IMR-90 (cell line): ENCODE data around the gene DIP2C.

Source experiments
- CEBPB ChIP-seq: IDR thresholded peaks from 2 replicates; pipeline ENCODE4 v1.6.1; 2012; ENCODE audit warnings: low read depth, low read length, improper control_type of control experiment
- POLR2A ChIP-seq: IDR thresholded peaks from 2 replicates; pipeline ENCODE4 v1.6.1; 2012; ENCODE audit warnings: mild to moderate bottlenecking, low read depth, low read length
- SMC3 ChIP-seq: fragments of 150-350 bp; IDR thresholded peaks from 2 replicates; pipeline ENCODE4 v1.6.1; 2016; ENCODE audit warnings: low read depth, mild to moderate bottlenecking, antibody characterized with exemption, low read length, moderate library complexity
- USF2 ChIP-seq: fragments of 150-350 bp; IDR thresholded peaks from 2 replicates; pipeline ENCODE4 v1.6.1; 2017; ENCODE audit warnings: mild to moderate bottlenecking, antibody characterized with exemption, low read length, low read depth
- TF ChIP-seq, protein P1 (sequence below): conservative IDR thresholded peaks from 2 replicates; pipeline ENCODE4 v1.5.1; 2012; ENCODE audit warnings: mild to moderate bottlenecking, low read depth, low read length, improper control_type of control experiment
- TF ChIP-seq, protein P2 (sequence below): fragments of 150-350 bp; IDR thresholded peaks from 2 replicates; pipeline ENCODE4 v1.6.1; 2016; ENCODE audit warnings: low read depth, mild to moderate bottlenecking, low read length, moderate library complexity, borderline replicate concordance

GRCh38 chr10:436013-436697 is 253.3 kb downstream of the DIP2C start:
- TF ChIP-seq SMC3 (no peak), POLR2A (no peak), CEBPB (no peak), USF2 (no peak)
- TF ChIP-seq, protein P1, sequence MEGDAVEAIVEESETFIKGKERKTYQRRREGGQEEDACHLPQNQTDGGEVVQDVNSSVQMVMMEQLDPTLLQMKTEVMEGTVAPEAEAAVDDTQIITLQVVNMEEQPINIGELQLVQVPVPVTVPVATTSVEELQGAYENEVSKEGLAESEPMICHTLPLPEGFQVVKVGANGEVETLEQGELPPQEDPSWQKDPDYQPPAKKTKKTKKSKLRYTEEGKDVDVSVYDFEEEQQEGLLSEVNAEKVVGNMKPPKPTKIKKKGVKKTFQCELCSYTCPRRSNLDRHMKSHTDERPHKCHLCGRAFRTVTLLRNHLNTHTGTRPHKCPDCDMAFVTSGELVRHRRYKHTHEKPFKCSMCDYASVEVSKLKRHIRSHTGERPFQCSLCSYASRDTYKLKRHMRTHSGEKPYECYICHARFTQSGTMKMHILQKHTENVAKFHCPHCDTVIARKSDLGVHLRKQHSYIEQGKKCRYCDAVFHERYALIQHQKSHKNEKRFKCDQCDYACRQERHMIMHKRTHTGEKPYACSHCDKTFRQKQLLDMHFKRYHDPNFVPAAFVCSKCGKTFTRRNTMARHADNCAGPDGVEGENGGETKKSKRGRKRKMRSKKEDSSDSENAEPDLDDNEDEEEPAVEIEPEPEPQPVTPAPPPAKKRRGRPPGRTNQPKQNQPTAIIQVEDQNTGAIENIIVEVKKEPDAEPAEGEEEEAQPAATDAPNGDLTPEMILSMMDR = no peak
- TF ChIP-seq, protein P2, sequence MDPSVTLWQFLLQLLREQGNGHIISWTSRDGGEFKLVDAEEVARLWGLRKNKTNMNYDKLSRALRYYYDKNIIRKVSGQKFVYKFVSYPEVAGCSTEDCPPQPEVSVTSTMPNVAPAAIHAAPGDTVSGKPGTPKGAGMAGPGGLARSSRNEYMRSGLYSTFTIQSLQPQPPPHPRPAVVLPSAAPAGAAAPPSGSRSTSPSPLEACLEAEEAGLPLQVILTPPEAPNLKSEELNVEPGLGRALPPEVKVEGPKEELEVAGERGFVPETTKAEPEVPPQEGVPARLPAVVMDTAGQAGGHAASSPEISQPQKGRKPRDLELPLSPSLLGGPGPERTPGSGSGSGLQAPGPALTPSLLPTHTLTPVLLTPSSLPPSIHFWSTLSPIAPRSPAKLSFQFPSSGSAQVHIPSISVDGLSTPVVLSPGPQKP = no peak
